Skeletal muscle satellite cell (primary cell): ENCODE results near the gene CYP4F2.
"Not testable (repeated sequence)": the region's sequence is repeated elsewhere in the genome, so short reads cannot be mapped to it uniquely, and the experiment has no call there.

Experiments
- H3K27me3 ChIP-seq: 2 replicates; pipeline ENCODE4 v1.7.0; 2013; ENCODE audit warnings: low read length; ENCODE audit not compliant: control insufficient read depth, insufficient read depth
- H3K36me3 ChIP-seq: 2 replicates; pipeline ENCODE4 v1.7.0; 2013; ENCODE audit warnings: mild to moderate bottlenecking, control low read depth, low read length; ENCODE audit not compliant: insufficient read depth
- H3K4me1 ChIP-seq: 2 replicates; pipeline ENCODE4 v1.7.0; 2013; ENCODE audit warnings: low read length; ENCODE audit not compliant: control insufficient read depth, insufficient read depth
- H3K4me2 ChIP-seq: 2 replicates; pipeline ENCODE4 v1.7.0; 2013; ENCODE audit warnings: mild to moderate bottlenecking, low read length
- H3K4me3 ChIP-seq: 2 replicates; pipeline ENCODE4 v1.7.0; 2013; ENCODE audit warnings: low read length
- H3K9ac ChIP-seq: 2 replicates; pipeline ENCODE4 v1.7.0; 2013; ENCODE audit warnings: mild to moderate bottlenecking, low read depth, low read length, moderate library complexity
- H3K9me3 ChIP-seq: replicated peaks from 2 replicates; pipeline ENCODE4 v1.7.0; 2013; ENCODE audit warnings: mild to moderate bottlenecking, control low read depth, low read length

CYP4F2 gene

GRCh38 chr19:15923702-15924101 lies 25.8 kb upstream of the CYP4F2 start:
- Histone ChIP-seq H3K4me2 (no peak overlapping the region), H3K4me3 (no peak overlapping the region), H3K36me3 (no peaks in the 10 kb centered on the region), H3K9me3 (no peaks in the 10 kb centered on the region), H3K4me1 (no peaks in the 10 kb centered on the region), H3K27me3 (no peaks in the 10 kb centered on the region), H3K9ac (no peak overlapping the region)

DNA sequence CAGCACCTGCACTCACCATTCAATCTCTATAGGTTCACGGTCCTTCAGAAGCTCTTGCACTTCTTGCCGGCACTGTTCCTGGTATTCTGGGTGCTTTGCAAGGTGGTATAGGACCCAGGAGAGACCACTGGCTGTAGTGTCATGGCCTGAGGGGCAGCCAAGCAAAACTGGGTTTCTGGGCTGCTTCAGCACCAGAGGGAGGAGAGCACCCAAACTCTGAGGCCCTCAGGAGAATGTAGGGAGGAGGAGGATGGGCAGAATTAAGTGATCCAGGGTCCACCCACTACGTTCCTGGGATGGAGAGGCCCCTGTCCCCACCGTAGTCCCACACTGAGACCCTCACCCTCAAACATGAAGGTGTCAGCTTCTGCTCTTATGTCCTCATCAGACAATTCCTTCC lies 24.1 kb upstream of the CYP4F2 start:
- no peaks in the 10 kb centered on the region for H3K4me1 ChIP-seq
- no peak overlapping the region for H3K4me2 ChIP-seq
- H3K4me3 ChIP-seq: no peak overlapping the region
- no peak overlapping the region for H3K9ac ChIP-seq
- H3K27me3 ChIP-seq: no peaks in the 10 kb centered on the region
- no peaks in the 10 kb centered on the region for H3K9me3 ChIP-seq
- no peaks in the 10 kb centered on the region for H3K36me3 ChIP-seq

- no peak overlapping the region for H3K4me3 ChIP-seq
Measured at GRCh38 chr19:15919243-15919642, 21.4 kb upstream of the CYP4F2 start.

DNA sequence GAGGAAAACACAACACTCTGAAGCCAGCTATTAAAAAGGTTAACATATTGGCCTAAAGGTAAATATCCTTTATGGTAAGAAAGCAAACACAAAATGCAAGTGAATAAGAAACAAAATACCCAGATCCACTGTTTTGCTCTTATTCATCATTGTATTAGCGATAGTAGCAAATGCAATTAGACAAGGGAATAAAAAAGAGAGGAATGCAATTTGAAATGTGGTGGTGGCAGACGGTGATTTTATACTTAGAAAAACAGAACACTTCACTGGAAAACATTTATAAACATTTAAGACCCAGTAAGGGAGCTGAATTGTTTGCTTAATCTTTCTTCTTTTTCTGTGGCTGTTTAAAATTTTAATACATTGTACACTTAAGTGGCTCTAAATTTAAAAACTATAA lies 17.2 kb upstream of the CYP4F2 start:
- H3K4me3 ChIP-seq: no peak overlapping the region

More at GRCh38 chr19:15919243-15919642, 21.4 kb upstream of the CYP4F2 start:
- Histone ChIP-seq H3K27me3 (no peaks in the 10 kb centered on the region), H3K36me3 (no peaks in the 10 kb centered on the region), H3K9me3 (no peaks in the 10 kb centered on the region), H3K4me2 (no peak overlapping the region), H3K4me1 (no peaks in the 10 kb centered on the region), H3K9ac (no peak overlapping the region)

DNA sequence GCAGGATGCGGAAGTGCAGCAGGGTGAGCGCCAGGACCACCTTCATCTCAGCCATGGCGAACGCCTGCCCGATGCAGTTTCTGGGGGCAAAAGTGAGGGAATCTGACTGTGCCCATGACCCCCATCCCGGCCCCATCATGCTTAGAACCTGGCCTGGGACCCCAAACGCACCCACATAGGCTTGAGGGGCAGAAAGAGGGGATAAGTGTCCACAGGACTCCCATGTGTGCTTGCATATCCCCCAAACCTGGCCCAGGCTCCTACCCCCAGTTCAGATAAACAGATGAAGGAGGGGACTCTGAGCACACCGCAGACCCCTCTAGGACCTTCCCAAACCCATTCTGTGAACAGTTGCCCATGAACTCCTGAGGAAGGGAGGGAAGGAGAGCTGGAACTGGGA lies 16.0 kb upstream of the CYP4F2 start:
- Histone ChIP-seq H3K9ac (no peak overlapping the region), H3K27me3 (no peaks in the 10 kb centered on the region)

More for the DNA sequence above, 17.2 kb upstream of the CYP4F2 start:
- Histone ChIP-seq H3K4me1 (no peaks in the 10 kb centered on the region), H3K9me3 (no peaks in the 10 kb centered on the region), H3K27me3 (no peaks in the 10 kb centered on the region), H3K4me2 (no peak overlapping the region), H3K9ac (no peak overlapping the region), H3K36me3 (no peaks in the 10 kb centered on the region)

GRCh38 chr19:15913384-15913783 lies 15.5 kb upstream of the CYP4F2 start:
- Histone ChIP-seq H3K4me3 (no peak overlapping the region), H3K4me1 (no peaks in the 10 kb centered on the region), H3K9me3 (no peaks in the 10 kb centered on the region), H3K36me3 (no peaks in the 10 kb centered on the region), H3K4me2 (no peak overlapping the region), H3K9ac (no peak overlapping the region), H3K27me3 (no peaks in the 10 kb centered on the region)

More for the DNA sequence above, 16.0 kb upstream of the CYP4F2 start:
- H3K9me3 ChIP-seq: no peaks in the 10 kb centered on the region
- H3K4me1 ChIP-seq: no peaks in the 10 kb centered on the region
- H3K4me2 ChIP-seq: no peak overlapping the region
- H3K36me3 ChIP-seq: no peaks in the 10 kb centered on the region
- no peak overlapping the region for H3K4me3 ChIP-seq

DNA sequence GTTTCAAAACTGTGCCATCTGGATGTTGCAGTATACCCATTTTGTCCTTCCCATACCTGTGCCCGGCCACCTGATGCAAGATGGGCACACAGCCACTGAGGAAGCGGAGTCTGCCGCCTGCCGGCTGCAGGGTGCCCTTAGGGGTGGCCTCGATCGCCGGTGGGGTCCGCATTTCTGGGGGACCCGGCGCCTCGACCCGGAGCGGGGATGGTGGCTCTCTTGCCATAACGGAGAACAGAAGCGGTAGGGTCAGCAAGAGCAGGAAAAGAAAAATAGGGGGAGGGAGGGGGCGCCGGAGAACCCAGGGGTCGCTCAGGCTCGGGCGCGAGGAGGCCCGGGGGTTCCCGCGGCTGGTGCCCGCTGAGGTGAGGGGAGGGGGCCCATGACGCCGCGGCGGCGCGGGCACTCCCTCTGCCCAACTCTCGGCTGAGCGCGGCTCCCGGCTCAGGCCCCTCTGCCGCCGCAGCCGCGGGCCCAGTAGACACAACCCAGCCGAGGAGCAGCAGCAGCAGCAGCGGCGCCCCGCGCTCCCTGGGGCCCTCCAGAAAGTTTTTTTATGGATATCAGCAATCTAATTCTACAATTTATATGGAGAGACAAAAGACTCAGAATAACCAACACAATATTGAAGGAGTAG lies 13.8 kb upstream of the CYP4F2 start:
- no peak overlapping the region for H3K4me3 ChIP-seq
- no peak overlapping the region for H3K4me2 ChIP-seq
- H3K9me3 ChIP-seq: no peaks in the 10 kb centered on the region
- H3K36me3 ChIP-seq: no peaks in the 10 kb centered on the region
- no peak overlapping the region for H3K9ac ChIP-seq
- H3K4me1 ChIP-seq: no peaks in the 10 kb centered on the region
- no peaks in the 10 kb centered on the region for H3K27me3 ChIP-seq

DNA sequence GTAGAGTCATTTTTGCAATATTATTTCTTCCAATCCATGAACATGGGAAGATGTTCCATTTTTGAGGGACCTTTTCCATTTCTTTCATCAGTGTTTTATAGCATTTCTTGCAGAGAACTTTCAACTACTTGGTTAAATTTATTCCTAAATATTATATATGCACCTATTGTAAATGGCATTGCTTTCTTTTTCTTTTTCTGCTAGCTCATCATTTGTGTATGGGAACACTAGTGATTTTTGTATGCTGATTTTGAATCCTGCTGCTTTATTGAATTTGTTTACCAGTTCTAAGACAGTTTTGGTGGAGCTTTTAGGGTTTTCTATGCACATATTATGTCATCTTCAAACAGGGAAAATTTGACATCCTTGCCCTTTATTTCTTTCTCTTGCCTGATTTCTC lies 7.2 kb upstream of the CYP4F2 start:
- no peak overlapping the region for H3K4me3 ChIP-seq
- no peak overlapping the region for H3K9ac ChIP-seq
- H3K9me3 ChIP-seq: no peaks in the 10 kb centered on the region
- no peaks in the 10 kb centered on the region for H3K4me1 ChIP-seq
- H3K4me2 ChIP-seq: no peak overlapping the region
- no peaks in the 10 kb centered on the region for H3K27me3 ChIP-seq
- no peaks in the 10 kb centered on the region for H3K36me3 ChIP-seq

DNA sequence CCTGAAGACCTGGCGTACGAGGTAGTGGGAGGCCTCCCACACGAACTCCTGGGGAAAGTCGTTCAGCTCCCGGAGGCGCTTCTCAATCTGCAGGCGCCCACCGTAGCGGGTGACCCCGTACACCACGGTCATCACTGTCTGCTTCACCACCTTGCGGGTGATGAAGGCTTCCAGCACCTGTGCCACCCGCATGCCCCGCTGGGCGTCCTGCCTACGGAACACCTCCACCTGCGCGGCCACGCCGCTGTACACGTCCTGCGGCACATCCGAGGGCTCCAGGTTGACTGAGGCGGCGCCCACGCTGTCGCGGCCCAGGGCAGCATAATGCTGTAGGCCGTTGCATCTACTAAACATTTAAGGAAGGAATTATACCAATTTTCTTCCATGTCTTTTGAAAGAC lies 5.0 kb upstream of the CYP4F2 start:
- not testable (repeated sequence) for H3K4me1 ChIP-seq, H3K4me2 ChIP-seq, H3K36me3 ChIP-seq, H3K9ac ChIP-seq, H3K27me3 ChIP-seq, H3K4me3 ChIP-seq, H3K9me3 ChIP-seq

- Histone ChIP-seq H3K4me1 (no peaks in the 10 kb centered on the region), H3K9ac (no peak overlapping the region), H3K9me3 (no peaks in the 10 kb centered on the region), H3K4me2 (no peak overlapping the region), H3K36me3 (no peaks in the 10 kb centered on the region), H3K27me3 (no peaks in the 10 kb centered on the region), H3K4me3 (no peak overlapping the region)
Measured at GRCh38 chr19:15902254-15902653, 4.4 kb upstream of the CYP4F2 start.

DNA sequence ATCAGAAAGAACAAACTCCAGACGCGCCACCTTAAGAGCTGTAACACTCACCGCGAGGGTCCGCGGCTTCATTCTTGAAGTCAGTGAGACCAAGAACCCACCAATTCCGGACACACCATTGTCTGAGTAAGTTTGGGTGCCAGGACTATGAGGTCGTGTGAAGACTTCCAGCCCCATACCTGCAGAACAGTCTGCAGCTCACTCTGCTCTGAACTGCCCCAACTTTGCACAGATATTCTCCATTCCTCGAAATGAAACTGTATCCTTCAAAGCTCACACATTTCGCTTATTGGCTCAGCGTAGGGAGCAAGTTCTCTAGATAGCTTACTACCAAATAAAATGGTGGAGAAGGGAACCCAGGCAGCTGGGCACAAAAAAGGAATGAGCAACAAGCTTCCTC lies 2.6 kb upstream of the CYP4F2 start:
- Histone ChIP-seq H3K9ac (no peak overlapping the region), H3K4me1 (no peaks in the 10 kb centered on the region), H3K4me3 (no peak overlapping the region), H3K9me3 (peaks cover 5% of the 10 kb centered on the region), H3K27me3 (no peaks in the 10 kb centered on the region), H3K4me2 (no peak overlapping the region), H3K36me3 (no peaks in the 10 kb centered on the region)

- H3K4me3 ChIP-seq, H3K9me3 ChIP-seq, H3K36me3 ChIP-seq, H3K9ac ChIP-seq, H3K4me2 ChIP-seq, H3K27me3 ChIP-seq, H3K4me1 ChIP-seq: not testable (repeated sequence)
Measured at GRCh38 chr19:15900032-15900431, 2.2 kb upstream of the CYP4F2 start.
